Brain microvascular endothelial cell (primary cell): ENCODE data around the gene HSD11B1.

ENCODE experiments used
- DNase-seq: peaks from one replicate; pipeline ENCODE4 v3.0.0-alpha.2; 2020
- H3K27ac ChIP-seq: fragments of 250-450 bp; sonication (Bioruptor Pico); 2 replicates; pipeline ENCODE4 v1.5.1; 2020; ENCODE audit warnings: mild to moderate bottlenecking, moderate library complexity
- H3K27me3 ChIP-seq: fragments of 250-450 bp; sonication (Bioruptor Pico); replicated peaks from 2 replicates; pipeline ENCODE4 v1.5.1; 2020; ENCODE audit warnings: mild to moderate bottlenecking
- H3K36me3 ChIP-seq: fragments of 250-450 bp; sonication (Bioruptor Pico); replicated peaks from 2 replicates; pipeline ENCODE4 v1.5.1; 2020; ENCODE audit warnings: mild to moderate bottlenecking
- H3K4me3 ChIP-seq: 2 replicates; pipeline ENCODE4 v1.5.1; 2011; ENCODE audit warnings: low read depth, mild to moderate bottlenecking, control low read depth, low read length, moderate library complexity
- in situ Hi-C: cut with HindIII; loops from 2 replicates; pipeline ENCODE4 v1.10.0; 2017; ENCODE audit warnings: low sequenced_read_pairs, low pct_ligation_motif_present
- TF ChIP-seq, protein P1 (sequence below): IDR thresholded peaks from 2 replicates; pipeline ENCODE4 v1.5.1; 2011; ENCODE audit warnings: low read depth, mild to moderate bottlenecking, moderate library complexity, low read length, control low read depth, inconsistent platforms; ENCODE audit errors: missing control alignments

HSD11B1 gene

DNA sequence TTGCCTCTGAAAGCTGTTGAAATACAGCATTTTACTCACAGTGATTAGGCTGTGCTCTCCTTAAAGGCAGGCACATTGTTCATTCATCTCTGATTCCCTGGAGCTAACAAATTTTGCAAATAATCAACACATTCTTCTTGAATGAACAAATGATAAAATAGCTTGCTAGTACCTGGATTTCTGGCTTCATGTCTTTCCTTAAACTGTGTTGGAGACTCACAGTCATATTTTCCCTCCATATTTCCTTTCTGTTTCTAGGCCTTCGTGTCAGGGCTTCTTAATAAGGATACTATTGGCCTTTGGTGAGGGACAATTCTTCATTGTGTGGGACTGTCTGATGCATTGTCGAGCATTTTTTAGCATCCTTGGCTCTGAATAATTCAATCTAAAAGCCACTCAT is 9.7 kb downstream of the HSD11B1 start:
- Histone ChIP-seq H3K27ac (no peak overlapping the region), H3K36me3 (no peaks in the 10 kb centered on the region), H3K27me3 (no peaks in the 10 kb centered on the region), H3K4me3 (no peak overlapping the region)
- no peak for DNase-seq
- TF ChIP-seq, protein P1, sequence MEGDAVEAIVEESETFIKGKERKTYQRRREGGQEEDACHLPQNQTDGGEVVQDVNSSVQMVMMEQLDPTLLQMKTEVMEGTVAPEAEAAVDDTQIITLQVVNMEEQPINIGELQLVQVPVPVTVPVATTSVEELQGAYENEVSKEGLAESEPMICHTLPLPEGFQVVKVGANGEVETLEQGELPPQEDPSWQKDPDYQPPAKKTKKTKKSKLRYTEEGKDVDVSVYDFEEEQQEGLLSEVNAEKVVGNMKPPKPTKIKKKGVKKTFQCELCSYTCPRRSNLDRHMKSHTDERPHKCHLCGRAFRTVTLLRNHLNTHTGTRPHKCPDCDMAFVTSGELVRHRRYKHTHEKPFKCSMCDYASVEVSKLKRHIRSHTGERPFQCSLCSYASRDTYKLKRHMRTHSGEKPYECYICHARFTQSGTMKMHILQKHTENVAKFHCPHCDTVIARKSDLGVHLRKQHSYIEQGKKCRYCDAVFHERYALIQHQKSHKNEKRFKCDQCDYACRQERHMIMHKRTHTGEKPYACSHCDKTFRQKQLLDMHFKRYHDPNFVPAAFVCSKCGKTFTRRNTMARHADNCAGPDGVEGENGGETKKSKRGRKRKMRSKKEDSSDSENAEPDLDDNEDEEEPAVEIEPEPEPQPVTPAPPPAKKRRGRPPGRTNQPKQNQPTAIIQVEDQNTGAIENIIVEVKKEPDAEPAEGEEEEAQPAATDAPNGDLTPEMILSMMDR, result no peak
- in situ Hi-C loops, result no loop called here

- DNase-seq, result no peak
- in situ Hi-C loops, result no loop called here
- H3K36me3 ChIP-seq, result no peaks in the 10 kb centered on the region
- H3K4me3 ChIP-seq, result no peak overlapping the region
- H3K27ac ChIP-seq, result no peak overlapping the region
- TF ChIP-seq, protein P1, result no peak
- H3K27me3 ChIP-seq, result no peaks in the 10 kb centered on the region
Measured at GRCh38 chr1:209715314-209715713, 10.7 kb downstream of the HSD11B1 start.

DNA sequence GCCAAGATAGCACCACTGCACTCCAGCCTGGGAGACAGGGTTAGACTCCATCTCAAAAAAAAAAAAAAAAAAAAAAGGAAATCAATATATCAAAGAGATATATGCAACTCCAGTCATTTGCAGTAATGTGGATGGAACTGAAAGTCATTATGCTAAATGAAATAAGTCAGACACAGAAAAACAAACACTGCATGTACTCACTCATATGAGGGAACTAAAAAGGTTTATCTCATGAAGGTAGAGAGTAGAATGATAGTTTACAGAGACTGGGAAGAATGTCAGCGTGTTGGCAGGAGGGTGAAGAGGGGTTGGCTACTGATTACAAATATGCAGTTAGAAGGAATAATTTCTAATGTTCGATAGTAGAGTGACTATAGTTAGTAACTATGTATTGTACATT is 13.2 kb downstream of the HSD11B1 start:
- H3K36me3 ChIP-seq, result no peaks in the 10 kb centered on the region
- DNase-seq, result no peak
- TF ChIP-seq, protein P1, result no peak
- no peak overlapping the region for H3K27ac ChIP-seq
- H3K4me3 ChIP-seq, result no peak overlapping the region
- H3K27me3 ChIP-seq, result no peaks in the 10 kb centered on the region
- in situ Hi-C loops, result no loop called here

GRCh38 chr1:209720326-209720725 is 15.7 kb downstream of the HSD11B1 start:
- no peak for DNase-seq
- Histone ChIP-seq H3K27me3 (no peaks in the 10 kb centered on the region), H3K4me3 (no peak overlapping the region), H3K36me3 (no peaks in the 10 kb centered on the region), H3K27ac (no peak overlapping the region)
- in situ Hi-C loops, result no loop called here
- TF ChIP-seq, protein P1, result no peak

DNA sequence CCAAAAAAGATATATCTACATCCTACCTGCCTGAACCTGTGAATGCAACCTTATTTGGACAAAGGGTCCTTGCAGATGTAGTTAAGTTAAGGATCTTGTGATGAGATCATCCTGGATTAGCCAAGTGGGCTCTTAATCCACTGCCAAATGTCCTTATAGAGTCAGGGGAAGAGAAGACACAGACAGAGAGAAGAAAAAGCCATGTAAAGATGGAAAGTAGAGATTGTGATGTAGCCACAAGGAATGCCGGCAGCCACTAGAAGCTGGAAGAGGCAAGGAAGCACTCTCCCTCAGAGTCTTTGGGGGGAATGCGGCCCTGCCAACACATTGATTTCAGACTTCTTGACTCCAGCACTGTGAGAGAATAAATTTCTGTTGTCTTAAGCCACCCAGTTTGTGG is 16.2 kb downstream of the HSD11B1 start:
- H3K36me3 ChIP-seq, result no peaks in the 10 kb centered on the region
- in situ Hi-C loops, result no loop called here
- TF ChIP-seq, protein P1, result no peak
- H3K4me3 ChIP-seq, result no peak overlapping the region
- H3K27ac ChIP-seq, result no peak overlapping the region
- H3K27me3 ChIP-seq, result no peaks in the 10 kb centered on the region
- DNase-seq, result no peak

GRCh38 chr1:209721323-209721722 is 16.7 kb downstream of the HSD11B1 start:
- Histone ChIP-seq H3K36me3 (no peaks in the 10 kb centered on the region), H3K27ac (no peak overlapping the region), H3K4me3 (no peak overlapping the region), H3K27me3 (no peaks in the 10 kb centered on the region)
- in situ Hi-C loops, result no loop called here
- TF ChIP-seq, protein P1, result no peak
- DNase-seq, result no peak
